NB4 (cell line): ENCODE results near the gene NDUFS6.

Experiments used
- MYC ChIP-seq: IDR thresholded peaks from 2 replicates; pipeline ENCODE4 v1.6.1; 2011; ENCODE audit warnings: low read depth, low read length
- TF ChIP-seq, protein P1 (sequence below): IDR thresholded peaks from one replicate; pipeline ENCODE4 v1.5.1; 2012; ENCODE audit warnings: low read depth, low read length

DNA sequence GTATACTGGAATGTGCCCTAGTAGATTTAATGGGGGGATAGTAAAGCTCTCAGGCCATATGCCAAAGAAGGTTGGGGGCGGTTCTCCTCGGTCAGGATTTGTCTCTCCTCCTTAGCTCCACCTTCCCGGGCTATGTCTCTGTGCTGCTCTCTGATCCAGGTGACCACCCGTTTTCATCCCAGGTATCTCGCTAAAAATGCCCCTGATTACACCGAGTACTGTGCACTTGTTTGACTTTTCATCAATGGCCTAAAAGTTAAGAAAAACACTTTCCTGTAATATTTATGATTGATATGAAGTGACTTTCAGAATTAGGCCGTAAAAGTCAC lies 724 bp downstream of the NDUFS6 start:
- TF ChIP-seq MYC: no peak
- TF ChIP-seq, protein P1, sequence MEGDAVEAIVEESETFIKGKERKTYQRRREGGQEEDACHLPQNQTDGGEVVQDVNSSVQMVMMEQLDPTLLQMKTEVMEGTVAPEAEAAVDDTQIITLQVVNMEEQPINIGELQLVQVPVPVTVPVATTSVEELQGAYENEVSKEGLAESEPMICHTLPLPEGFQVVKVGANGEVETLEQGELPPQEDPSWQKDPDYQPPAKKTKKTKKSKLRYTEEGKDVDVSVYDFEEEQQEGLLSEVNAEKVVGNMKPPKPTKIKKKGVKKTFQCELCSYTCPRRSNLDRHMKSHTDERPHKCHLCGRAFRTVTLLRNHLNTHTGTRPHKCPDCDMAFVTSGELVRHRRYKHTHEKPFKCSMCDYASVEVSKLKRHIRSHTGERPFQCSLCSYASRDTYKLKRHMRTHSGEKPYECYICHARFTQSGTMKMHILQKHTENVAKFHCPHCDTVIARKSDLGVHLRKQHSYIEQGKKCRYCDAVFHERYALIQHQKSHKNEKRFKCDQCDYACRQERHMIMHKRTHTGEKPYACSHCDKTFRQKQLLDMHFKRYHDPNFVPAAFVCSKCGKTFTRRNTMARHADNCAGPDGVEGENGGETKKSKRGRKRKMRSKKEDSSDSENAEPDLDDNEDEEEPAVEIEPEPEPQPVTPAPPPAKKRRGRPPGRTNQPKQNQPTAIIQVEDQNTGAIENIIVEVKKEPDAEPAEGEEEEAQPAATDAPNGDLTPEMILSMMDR: no peak
